ENCODE measurements around the gene MAGI1. TPM values are rescaled to one million over a fixed set of nuclear protein-coding genes. Genes with fewer than 3 reads are reported as not detected.
A peak's percentile ranks its signal among the peaks of the same experiment; 100 is the strongest.

The MAGI1 gene
- total and polyA plus RNA-seq, 12 donors = 5.7 to 58.2 (median 37.7) TPM

GRCh38 chr3:65443739-65444446 lies 594.8 kb downstream of the MAGI1 start:
- H3K4me1 ChIP-seq = peaks cover 0 to 13% (median 6%) of the 10 kb centered on the region in 9 donors
- H3K9me3 ChIP-seq = no peaks in the 10 kb centered on the region
- peaks cover 0 to 20% (median 0%) of the 10 kb centered on the region in 9 donors for H3K36me3 ChIP-seq
- 96% methylated on average over 4 of the region's 4 CpGs for WGBS, 2 donors
- no peak for TF ChIP-seq CTCF (IDR thresholded peaks at IDR 0.05)
- no peak overlapping the region for H3K4me3 ChIP-seq
- ATAC-seq = no peak
- DNase-seq = no peak
- intact Hi-C loops (cut with DNase I) = loop anchor here in 4 of 10 donors (5.0 to 10.0 kb wide), 5 partner anchors 228 to 291 kb away; no protein-coding TSS in a partner anchor
- no peaks in the 10 kb centered on the region for H3K27me3 ChIP-seq
- H3K27ac ChIP-seq = no peak overlapping the region

- peak; percentile 36 to 81 (median 69) for TF ChIP-seq CTCF (IDR thresholded peaks at IDR 0.05)
- Histone ChIP-seq H3K27me3 (no peaks in the 10 kb centered on the region), H3K27ac (no peak overlapping the region), H3K36me3 (peaks cover 0 to 50% (median 4%) of the 10 kb centered on the region in 9 donors), H3K4me3 (no peak overlapping the region), H3K9me3 (no peaks in the 10 kb centered on the region), H3K4me1 (peaks cover 0 to 13% (median 6%) of the 10 kb centered on the region in 9 donors)
- DNase-seq (peak; percentile 44 to 61), ATAC-seq (peak; percentile 84 to 93 (median 90))
- intact Hi-C loops (cut with DNase I) = loop anchor here (2.0 to 10.0 kb wide), 11 partner anchors 233 to 907 kb away; no protein-coding TSS in a partner anchor
- 8 to 12% methylated on average over 6 of the region's 6 CpGs for whole genome bisulfite sequencing, 2 donors
These were observed 599.0 kb downstream of the MAGI1 start for GRCh38 chr3:65439641-65440284.

- Histone ChIP-seq H3K9me3 (no peaks in the 10 kb centered on the region), H3K27me3 (no peaks in the 10 kb centered on the region), H3K27ac (no peak overlapping the region), H3K36me3 (peaks cover 0 to 56% (median 4%) of the 10 kb centered on the region in 9 donors), H3K4me3 (no peak overlapping the region), H3K4me1 (peaks cover 0 to 14% (median 6%) of the 10 kb centered on the region in 9 donors)
- TF ChIP-seq CTCF (IDR thresholded peaks at IDR 0.05) = no peak
- no peak for ATAC-seq
- WGBS, 2 donors = 92 to 97% methylated on average over 1 of the region's 1 CpG
- no peak for DNase-seq
- intact Hi-C loops (cut with DNase I) = loop anchor here in 8 of 10 donors (2.0 to 10.0 kb wide), 10 partner anchors 234 to 906 kb away; no protein-coding TSS in a partner anchor
These were observed 600.1 kb downstream of the MAGI1 start for GRCh38 chr3:65438612-65439011.

DNA sequence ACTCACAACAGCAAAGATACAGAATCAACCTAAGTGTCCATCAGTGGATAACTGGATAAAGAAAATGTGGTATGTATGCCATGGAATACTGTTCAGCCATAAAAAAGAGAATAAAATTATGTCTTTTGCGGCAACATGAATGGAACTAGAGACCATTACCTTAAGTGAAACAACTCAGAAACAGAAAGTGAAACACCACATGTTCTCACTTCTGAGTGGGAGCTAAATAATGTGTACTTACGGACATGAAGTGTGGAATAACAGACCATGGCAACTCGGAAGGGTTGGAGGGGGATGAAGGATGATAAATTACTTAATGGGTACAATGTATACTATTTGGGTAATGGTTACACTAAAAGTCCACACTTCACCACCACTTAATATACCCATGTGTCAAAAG lies 600.6 kb downstream of the MAGI1 start:
- TF ChIP-seq CTCF (IDR thresholded peaks at IDR 0.05) = no peak
- H3K36me3 ChIP-seq = peaks cover 0 to 56% (median 4%) of the 10 kb centered on the region in 9 donors
- ATAC-seq (no peak), DNase-seq (no peak)
- no peaks in the 10 kb centered on the region for H3K27me3 ChIP-seq
- H3K9me3 ChIP-seq = no peaks in the 10 kb centered on the region
- peaks cover 0 to 19% (median 6%) of the 10 kb centered on the region in 9 donors for H3K4me1 ChIP-seq
- 91% methylated on average over 3 of the region's 3 CpGs for WGBS, 2 donors
- intact Hi-C loops (cut with DNase I) = loop anchor here in 8 of 10 donors (2.0 to 10.0 kb wide), 10 partner anchors 234 to 906 kb away; no protein-coding TSS in a partner anchor
- no peak overlapping the region for H3K27ac ChIP-seq
- H3K4me3 ChIP-seq = no peak overlapping the region
